ENCODE data around the gene NSUN2.
A peak's percentile ranks its signal among the peaks of the same experiment; 100 is the strongest.

Gene NSUN2

DNA sequence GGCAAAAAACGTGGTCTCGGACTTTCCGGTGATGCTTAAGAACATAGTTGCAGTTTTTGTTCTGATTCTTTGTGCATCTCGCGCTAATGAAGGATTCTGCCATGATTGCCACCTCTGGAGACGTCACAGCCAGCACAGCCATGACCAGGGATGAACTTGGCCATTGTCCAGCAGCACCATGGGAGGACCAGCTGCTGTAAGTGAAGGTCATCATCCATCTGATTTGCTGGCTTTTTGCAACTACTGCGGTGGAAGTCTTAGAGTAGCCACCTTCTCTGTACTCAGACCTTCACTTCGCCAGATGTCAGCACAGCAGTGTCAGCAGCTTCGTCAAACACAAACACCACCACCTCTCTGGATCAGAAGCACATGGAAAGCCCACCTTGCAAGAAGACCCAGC lies 45.7 kb downstream of the NSUN2 start:
- H3K27ac Mint-ChIP-seq: no peak overlapping the region
- H3K4me3 Mint-ChIP-seq: no peak overlapping the region
- peaks cover 10% of the 10 kb centered on the region for H3K4me1 Mint-ChIP-seq
- H3K36me3 Mint-ChIP-seq (ENCODE audit: low read depth): no peaks in the 10 kb centered on the region
- DNase-seq: no peak
- H3K27me3 Mint-ChIP-seq (ENCODE audit: low read depth, poor library complexity): peaks cover 64% of the 10 kb centered on the region
- H3K9me3 Mint-ChIP-seq: peaks cover 8% of the 10 kb centered on the region
- TF ChIP-seq, protein P1, sequence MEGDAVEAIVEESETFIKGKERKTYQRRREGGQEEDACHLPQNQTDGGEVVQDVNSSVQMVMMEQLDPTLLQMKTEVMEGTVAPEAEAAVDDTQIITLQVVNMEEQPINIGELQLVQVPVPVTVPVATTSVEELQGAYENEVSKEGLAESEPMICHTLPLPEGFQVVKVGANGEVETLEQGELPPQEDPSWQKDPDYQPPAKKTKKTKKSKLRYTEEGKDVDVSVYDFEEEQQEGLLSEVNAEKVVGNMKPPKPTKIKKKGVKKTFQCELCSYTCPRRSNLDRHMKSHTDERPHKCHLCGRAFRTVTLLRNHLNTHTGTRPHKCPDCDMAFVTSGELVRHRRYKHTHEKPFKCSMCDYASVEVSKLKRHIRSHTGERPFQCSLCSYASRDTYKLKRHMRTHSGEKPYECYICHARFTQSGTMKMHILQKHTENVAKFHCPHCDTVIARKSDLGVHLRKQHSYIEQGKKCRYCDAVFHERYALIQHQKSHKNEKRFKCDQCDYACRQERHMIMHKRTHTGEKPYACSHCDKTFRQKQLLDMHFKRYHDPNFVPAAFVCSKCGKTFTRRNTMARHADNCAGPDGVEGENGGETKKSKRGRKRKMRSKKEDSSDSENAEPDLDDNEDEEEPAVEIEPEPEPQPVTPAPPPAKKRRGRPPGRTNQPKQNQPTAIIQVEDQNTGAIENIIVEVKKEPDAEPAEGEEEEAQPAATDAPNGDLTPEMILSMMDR (IDR thresholded peaks at IDR 0.05): no peak

DNA sequence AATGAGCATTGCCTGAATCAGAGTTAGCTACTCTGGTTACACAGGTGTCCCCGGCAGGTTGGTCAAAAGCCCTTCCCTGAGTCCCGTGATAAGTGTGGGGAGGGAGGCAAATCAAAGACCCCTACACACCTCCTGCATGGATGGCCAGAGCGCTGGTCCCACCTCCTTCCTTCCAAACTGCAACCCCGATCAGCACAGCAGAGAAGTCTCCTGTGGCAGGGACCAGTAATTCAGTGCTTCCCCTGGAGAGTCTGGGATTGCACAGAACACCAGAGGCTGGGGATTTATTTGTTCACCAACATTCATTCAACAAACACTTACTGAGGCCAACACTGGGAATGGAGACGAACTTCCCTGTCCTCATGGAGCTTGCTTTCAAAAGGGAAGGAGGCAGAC lies 46.2 kb downstream of the NSUN2 start:
- Mint-ChIP-seq H3K27me3 (ENCODE audit: low read depth, poor library complexity) (peaks cover 68% of the 10 kb centered on the region), H3K9me3 (peaks cover 2% of the 10 kb centered on the region), H3K36me3 (ENCODE audit: low read depth) (no peaks in the 10 kb centered on the region), H3K4me3 (no peak overlapping the region), H3K27ac (no peak overlapping the region), H3K4me1 (peaks cover 11% of the 10 kb centered on the region)
- TF ChIP-seq, protein P1 (IDR thresholded peaks at IDR 0.05): no peak
- no peak for DNase-seq

DNA sequence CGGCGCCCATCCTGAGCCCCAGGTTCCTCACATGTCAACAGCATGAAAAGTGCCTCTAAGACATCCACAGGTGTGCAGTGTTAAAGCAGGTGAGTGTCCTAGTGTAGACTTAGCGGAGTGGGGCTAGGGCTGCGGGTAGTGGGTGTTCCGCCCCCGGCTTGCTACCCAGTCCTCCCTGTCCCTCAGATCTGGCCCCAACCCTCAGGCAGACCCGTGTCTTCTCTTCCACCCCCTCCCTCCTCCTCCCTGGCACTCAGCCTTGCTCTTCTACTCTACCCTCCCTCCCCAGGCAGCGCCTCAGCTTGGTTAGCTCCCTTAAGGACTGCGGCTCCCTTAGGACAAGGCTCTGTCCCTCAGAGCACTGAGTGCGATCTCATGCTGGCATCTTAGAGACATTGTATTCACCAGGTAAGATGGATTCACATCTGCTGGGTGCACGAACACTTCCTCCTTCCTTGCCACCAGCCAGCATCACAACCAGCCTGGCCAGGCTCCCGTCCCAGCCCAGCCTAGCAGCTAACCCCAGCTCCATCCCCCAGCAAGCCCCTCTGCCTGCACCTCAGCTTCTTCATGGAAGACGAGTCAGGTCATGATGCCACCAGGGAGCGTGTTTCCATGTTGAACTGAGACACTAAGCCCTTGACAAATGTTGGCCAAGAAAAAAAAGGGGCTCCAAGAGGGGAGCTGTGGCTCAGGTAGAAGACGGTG lies 46.8 kb downstream of the NSUN2 start:
- no peak for DNase-seq
- Mint-ChIP-seq H3K36me3 (ENCODE audit: low read depth) (no peaks in the 10 kb centered on the region), H3K9me3 (no peaks in the 10 kb centered on the region), H3K4me1 (peaks cover 17% of the 10 kb centered on the region), H3K4me3 (no peak overlapping the region), H3K27ac (no peak overlapping the region), H3K27me3 (ENCODE audit: low read depth, poor library complexity) (peaks cover 71% of the 10 kb centered on the region)
- TF ChIP-seq, protein P1 (IDR thresholded peaks at IDR 0.05): no peak

DNA sequence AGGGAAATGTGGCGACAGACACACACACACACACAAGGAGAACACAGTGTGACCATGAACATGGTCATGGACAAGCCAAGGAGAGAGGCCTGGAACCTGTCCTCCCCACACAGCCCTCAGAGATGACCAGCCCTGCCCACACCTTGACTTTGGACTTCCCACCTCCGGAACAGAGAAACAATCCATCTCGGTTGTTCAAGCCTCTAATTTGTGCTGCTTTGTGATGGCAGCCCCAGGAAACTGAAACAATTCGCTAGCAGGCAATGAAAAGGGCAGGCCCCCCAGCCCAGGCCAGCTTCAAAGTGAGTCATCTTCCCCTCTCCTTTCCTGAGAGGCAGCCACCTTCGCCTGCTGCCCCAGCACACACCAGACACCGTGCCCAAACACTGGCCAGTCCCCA lies 47.7 kb downstream of the NSUN2 start:
- TF ChIP-seq, protein P1 (IDR thresholded peaks at IDR 0.05): no peak
- no peak for DNase-seq
- Mint-ChIP-seq H3K27ac (no peak overlapping the region), H3K4me1 (peaks cover 21% of the 10 kb centered on the region), H3K36me3 (ENCODE audit: low read depth) (no peaks in the 10 kb centered on the region), H3K4me3 (no peak overlapping the region), H3K9me3 (no peaks in the 10 kb centered on the region), H3K27me3 (ENCODE audit: low read depth, poor library complexity) (peaks cover 80% of the 10 kb centered on the region)

DNA sequence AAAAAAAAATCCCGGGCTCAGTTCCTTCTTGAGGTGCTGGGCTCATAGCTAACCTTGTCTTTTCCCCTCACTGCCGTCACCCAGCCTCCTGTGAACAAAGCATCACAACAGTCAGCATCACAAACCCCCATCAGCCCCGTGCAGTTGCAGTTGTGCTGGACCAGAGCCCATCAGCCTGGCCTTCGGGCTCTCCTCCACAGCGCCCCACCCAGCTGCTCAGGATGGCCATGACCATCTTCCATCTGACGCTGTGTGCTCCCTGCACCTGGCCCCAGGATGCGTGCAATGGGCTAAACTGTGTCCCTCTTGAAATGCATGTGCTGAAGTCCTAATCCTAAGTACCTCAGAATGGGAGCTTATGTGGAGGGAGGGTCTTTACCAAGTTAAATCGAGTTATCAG lies 48.1 kb downstream of the NSUN2 start:
- TF ChIP-seq, protein P1 (IDR thresholded peaks at IDR 0.05): no peak
- peaks cover 85% of the 10 kb centered on the region for H3K27me3 Mint-ChIP-seq (ENCODE audit: low read depth, poor library complexity)
- H3K9me3 Mint-ChIP-seq: no peaks in the 10 kb centered on the region
- H3K36me3 Mint-ChIP-seq (ENCODE audit: low read depth): no peaks in the 10 kb centered on the region
- DNase-seq: no peak
- no peak overlapping the region for H3K4me3 Mint-ChIP-seq
- H3K4me1 Mint-ChIP-seq: peaks cover 21% of the 10 kb centered on the region
- no peak overlapping the region for H3K27ac Mint-ChIP-seq

DNA sequence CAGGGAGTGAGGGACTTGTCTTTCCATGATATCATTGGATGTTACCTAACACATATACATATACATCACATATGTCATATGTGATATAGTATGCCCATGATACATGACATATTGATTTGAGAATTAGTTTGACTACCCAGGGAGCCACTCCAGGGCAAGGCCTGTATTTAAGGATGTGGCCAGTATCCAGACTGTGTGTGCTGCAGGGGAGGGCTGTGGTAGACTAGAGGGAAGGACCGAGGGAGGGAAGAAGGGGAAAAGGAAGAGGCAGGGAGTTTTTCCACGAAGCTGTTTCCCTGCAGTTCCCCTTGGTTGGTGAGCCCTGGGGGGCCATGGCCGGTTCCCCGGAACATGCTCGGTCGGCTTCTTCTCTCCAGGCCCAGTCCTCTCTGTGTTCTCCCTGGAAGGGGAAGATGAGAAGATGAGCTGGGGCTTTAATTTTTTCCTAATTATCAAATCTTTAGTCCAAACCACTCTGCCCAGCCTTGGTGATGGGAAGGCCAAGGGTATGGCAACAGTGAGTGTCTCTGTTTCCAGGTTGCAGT lies 48.7 kb downstream of the NSUN2 start:
- peaks cover 85% of the 10 kb centered on the region for H3K27me3 Mint-ChIP-seq (ENCODE audit: low read depth, poor library complexity)
- H3K27ac Mint-ChIP-seq: no peak overlapping the region

More for the DNA sequence above, 48.7 kb downstream of the NSUN2 start:
- peaks cover under 1% of the 10 kb centered on the region for H3K9me3 Mint-ChIP-seq
- no peaks in the 10 kb centered on the region for H3K36me3 Mint-ChIP-seq (ENCODE audit: low read depth)
- TF ChIP-seq, protein P1 (IDR thresholded peaks at IDR 0.05): no peak
- DNase-seq: no peak
- peaks cover 21% of the 10 kb centered on the region for H3K4me1 Mint-ChIP-seq
- peak overlapping the region; percentile 73 for H3K4me3 Mint-ChIP-seq

Measured in nephron progenitor cell (in vitro differentiated cells).